CD1c-positive myeloid dendritic cell (primary cell): ENCODE data around the gene OAS1.

Experiments used
- DNase-seq: peaks from one replicate; pipeline ENCODE4 v3.0.0-alpha.2; 2016; ENCODE audit errors: extremely low spot score

The OAS1 gene

GRCh38 chr12:112965643-112966042 lies 58.9 kb downstream of the OAS1 start:
- DNase-seq: no peak

DNA sequence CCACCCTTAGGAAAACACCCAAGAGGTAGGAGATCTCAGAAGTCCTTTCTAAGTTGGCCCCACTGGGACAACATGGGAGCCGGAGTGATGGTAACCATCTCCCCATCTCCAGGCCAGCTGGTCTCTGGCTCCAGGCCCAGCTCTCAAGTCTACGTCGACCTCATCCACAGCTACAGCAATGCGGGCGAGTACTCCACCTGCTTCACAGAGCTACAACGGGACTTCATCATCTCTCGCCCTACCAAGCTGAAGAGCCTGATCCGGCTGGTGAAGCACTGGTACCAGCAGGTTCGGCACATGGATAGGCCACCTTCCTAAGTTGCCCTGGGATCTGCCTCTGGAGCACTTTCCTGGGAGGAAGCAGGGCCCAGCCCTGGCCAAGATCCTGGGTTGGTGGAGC lies 60.5 kb downstream of the OAS1 start:
- no peak for DNase-seq

DNA sequence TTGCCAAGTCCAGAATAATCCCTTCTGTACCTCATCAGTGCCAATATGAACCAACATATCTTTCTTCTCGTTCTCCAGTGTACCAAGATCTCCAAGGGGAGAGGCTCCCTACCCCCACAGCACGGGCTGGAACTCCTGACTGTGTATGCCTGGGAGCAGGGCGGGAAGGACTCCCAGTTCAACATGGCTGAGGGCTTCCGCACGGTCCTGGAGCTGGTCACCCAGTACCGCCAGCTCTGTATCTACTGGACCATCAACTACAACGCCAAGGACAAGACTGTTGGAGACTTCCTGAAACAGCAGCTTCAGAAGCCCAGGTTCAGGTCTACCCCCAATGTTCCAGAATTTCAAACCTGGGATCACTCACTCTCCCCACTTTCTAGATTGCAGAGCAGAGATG lies 61.1 kb downstream of the OAS1 start:
- no peak for DNase-seq
